HT-29 (cell line): ENCODE results near the gene TGM1. TPM values are rescaled to one million over a fixed set of nuclear protein-coding genes. Genes with fewer than 3 reads are reported as not detected.

Experiments used
- DNase-seq: peaks from one replicate; pipeline ENCODE4 v3.0.0-alpha.2; 2015; ENCODE audit warnings: low spot score
- total RNA-seq: library from RNA; depleted of rRNA; stranded (reverse); fragments of >200 nt; shearing (Covaris generic); gene quantifications from 2 replicates; pipeline ENCODE4 v1.2.3, GENCODE V29; 2014

The TGM1 gene
- total RNA-seq, 1 experiment from 2014 or later, result 2.8 TPM

GRCh38 chr14:24292118-24292807 is 29.3 kb upstream of the TGM1 start:
- DNase-seq, result no peak

- DNase-seq, result no peak
Measured at GRCh38 chr14:24291446-24292117, 28.6 kb upstream of the TGM1 start.

GRCh38 chr14:24290746-24291145 is 27.8 kb upstream of the TGM1 start:
- DNase-seq, result no peak

GRCh38 chr14:24289649-24290280 is 26.8 kb upstream of the TGM1 start:
- no peak for DNase-seq

- no peak for DNase-seq
Measured at GRCh38 chr14:24286996-24287395, 24.0 kb upstream of the TGM1 start.

- DNase-seq, result no peak
Measured at GRCh38 chr14:24285351-24285750, 22.4 kb upstream of the TGM1 start.

- DNase-seq, result no peak
Measured at GRCh38 chr14:24284501-24285035, 21.6 kb upstream of the TGM1 start.

- no peak for DNase-seq
Measured at GRCh38 chr14:24283796-24284460, 21.0 kb upstream of the TGM1 start.

GRCh38 chr14:24282736-24283135 is 19.8 kb upstream of the TGM1 start:
- DNase-seq, result no peak

- no peak for DNase-seq
Measured at GRCh38 chr14:24281636-24282035, 18.7 kb upstream of the TGM1 start.

- DNase-seq, result no peak
Measured at GRCh38 chr14:24280797-24281460, 18.0 kb upstream of the TGM1 start.

- no peak for DNase-seq
Measured at GRCh38 chr14:24279301-24280186, 16.6 kb upstream of the TGM1 start.

- no peak for DNase-seq
Measured at GRCh38 chr14:24278424-24278823, 15.4 kb upstream of the TGM1 start.

GRCh38 chr14:24277606-24278321 is 14.8 kb upstream of the TGM1 start:
- DNase-seq, result no peak

GRCh38 chr14:24277071-24277470 is 14.1 kb upstream of the TGM1 start:
- no peak for DNase-seq

GRCh38 chr14:24274101-24274543 is 11.1 kb upstream of the TGM1 start:
- no peak for DNase-seq

- no peak for DNase-seq
Measured at GRCh38 chr14:24273422-24273998, 10.5 kb upstream of the TGM1 start.

GRCh38 chr14:24272467-24272866 is 9.5 kb upstream of the TGM1 start:
- no peak for DNase-seq

- DNase-seq, result no peak
Measured at GRCh38 chr14:24271834-24272263, 8.9 kb upstream of the TGM1 start.
